Measurements from ENCODE around the gene TWIST2. TPM values are rescaled to one million over a fixed set of nuclear protein-coding genes. Genes with fewer than 3 reads are reported as not detected.
A peak's percentile ranks its signal among the peaks of the same experiment; 100 is the strongest.

The TWIST2 gene
- polyA plus RNA-seq, 1 experiment = 15.6 TPM

- peaks cover 10% of the 10 kb centered on the region for H3K27me3 ChIP-seq (ENCODE audit: control insufficient read depth, insufficient read depth, low read length)
- H3K9me3 ChIP-seq (ENCODE audit: control insufficient read depth, insufficient read depth, low read length) = peaks cover 6% of the 10 kb centered on the region
- no peak overlapping the region for H3K4me3 ChIP-seq (ENCODE audit: low read depth, low read length)
- ChIA-PET CTCF (interaction anchor here (1.0 kb wide), 1 partner anchor 463 kb away, joined by 3 read pairs; no protein-coding TSS in a partner anchor), POLR2A (no interaction called here)
- DNase-seq (ENCODE audit: low read depth, low spot score) = no peak
- no peak overlapping the region for H3K27ac ChIP-seq (ENCODE audit: low read depth, low read length)
- TF ChIP-seq, protein P1, sequence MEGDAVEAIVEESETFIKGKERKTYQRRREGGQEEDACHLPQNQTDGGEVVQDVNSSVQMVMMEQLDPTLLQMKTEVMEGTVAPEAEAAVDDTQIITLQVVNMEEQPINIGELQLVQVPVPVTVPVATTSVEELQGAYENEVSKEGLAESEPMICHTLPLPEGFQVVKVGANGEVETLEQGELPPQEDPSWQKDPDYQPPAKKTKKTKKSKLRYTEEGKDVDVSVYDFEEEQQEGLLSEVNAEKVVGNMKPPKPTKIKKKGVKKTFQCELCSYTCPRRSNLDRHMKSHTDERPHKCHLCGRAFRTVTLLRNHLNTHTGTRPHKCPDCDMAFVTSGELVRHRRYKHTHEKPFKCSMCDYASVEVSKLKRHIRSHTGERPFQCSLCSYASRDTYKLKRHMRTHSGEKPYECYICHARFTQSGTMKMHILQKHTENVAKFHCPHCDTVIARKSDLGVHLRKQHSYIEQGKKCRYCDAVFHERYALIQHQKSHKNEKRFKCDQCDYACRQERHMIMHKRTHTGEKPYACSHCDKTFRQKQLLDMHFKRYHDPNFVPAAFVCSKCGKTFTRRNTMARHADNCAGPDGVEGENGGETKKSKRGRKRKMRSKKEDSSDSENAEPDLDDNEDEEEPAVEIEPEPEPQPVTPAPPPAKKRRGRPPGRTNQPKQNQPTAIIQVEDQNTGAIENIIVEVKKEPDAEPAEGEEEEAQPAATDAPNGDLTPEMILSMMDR (IDR thresholded peaks at IDR 0.05; ENCODE audit: low read depth, low read length) = no peak
These were observed 27.7 kb upstream of the TWIST2 start for GRCh38 chr2:238820197-238820596.

GRCh38 chr2:238820916-238821315, 27.0 kb upstream of the TWIST2 start:
- TF ChIP-seq, protein P1 (IDR thresholded peaks at IDR 0.05; ENCODE audit: low read depth, low read length) = no peak
- Histone ChIP-seq H3K27me3 (ENCODE audit: control insufficient read depth, insufficient read depth, low read length) (peaks cover 10% of the 10 kb centered on the region), H3K9me3 (ENCODE audit: control insufficient read depth, insufficient read depth, low read length) (peaks cover 6% of the 10 kb centered on the region), H3K4me3 (ENCODE audit: low read depth, low read length) (no peak overlapping the region), H3K27ac (ENCODE audit: low read depth, low read length) (no peak overlapping the region)
- ChIA-PET CTCF (interaction anchor here (1.0 kb wide), 1 partner anchor 463 kb away, joined by 3 read pairs; no protein-coding TSS in a partner anchor), POLR2A (no interaction called here)
- DNase-seq (ENCODE audit: low read depth, low spot score) = no peak

GRCh38 chr2:238821391-238821790, 26.5 kb upstream of the TWIST2 start:
- H3K27me3 ChIP-seq (ENCODE audit: control insufficient read depth, insufficient read depth, low read length) = peaks cover 8% of the 10 kb centered on the region
- no peak overlapping the region for H3K27ac ChIP-seq (ENCODE audit: low read depth, low read length)
- ChIA-PET POLR2A (no interaction called here), CTCF (no interaction called here)
- DNase-seq (ENCODE audit: low read depth, low spot score) = peak; percentile 2
- no peak overlapping the region for H3K4me3 ChIP-seq (ENCODE audit: low read depth, low read length)
- TF ChIP-seq, protein P1 (IDR thresholded peaks at IDR 0.05; ENCODE audit: low read depth, low read length) = no peak
- peaks cover 6% of the 10 kb centered on the region for H3K9me3 ChIP-seq (ENCODE audit: control insufficient read depth, insufficient read depth, low read length)

DNA sequence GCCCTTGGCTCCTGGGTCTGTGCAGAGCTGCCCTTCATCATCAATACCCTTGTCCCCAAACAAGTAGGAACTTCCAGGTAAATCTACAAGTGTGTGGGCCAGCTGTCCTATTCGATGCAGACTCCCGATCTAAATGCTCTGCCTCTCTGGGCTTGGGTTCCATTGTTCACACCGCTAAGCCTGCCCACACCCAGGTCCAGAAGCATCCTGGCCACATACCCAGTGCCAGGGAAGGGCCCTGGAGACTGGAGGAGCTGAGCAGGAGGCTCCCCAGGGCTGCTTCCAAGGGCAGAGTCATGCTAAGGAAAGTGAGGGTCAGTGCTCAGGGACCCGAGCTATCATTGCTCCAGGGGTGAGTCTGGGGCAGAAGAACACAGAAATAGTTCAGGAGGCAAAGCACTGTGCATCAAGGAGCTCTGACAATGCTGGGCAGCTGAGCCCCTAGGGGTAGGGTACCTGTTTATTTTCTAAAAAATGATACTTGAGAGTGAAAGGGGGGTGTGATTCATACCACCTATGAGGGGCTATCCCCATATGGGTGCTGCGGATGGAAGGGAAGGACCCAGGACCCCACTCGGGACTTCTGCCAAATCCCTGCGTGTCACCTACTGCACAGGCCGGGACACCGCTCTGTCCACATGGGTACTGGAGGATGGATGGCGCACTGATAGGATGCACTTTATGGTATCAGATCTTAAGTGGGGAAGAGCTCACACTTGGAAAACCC, 25.8 kb upstream of the TWIST2 start:
- Histone ChIP-seq H3K4me3 (ENCODE audit: low read depth, low read length) (no peak overlapping the region), H3K27ac (ENCODE audit: low read depth, low read length) (no peak overlapping the region), H3K9me3 (ENCODE audit: control insufficient read depth, insufficient read depth, low read length) (peaks cover 6% of the 10 kb centered on the region), H3K27me3 (ENCODE audit: control insufficient read depth, insufficient read depth, low read length) (peaks cover 8% of the 10 kb centered on the region)
- POLR2A ChIA-PET = no interaction called here
- TF ChIP-seq, protein P1 (IDR thresholded peaks at IDR 0.05; ENCODE audit: low read depth, low read length) = no peak
- DNase-seq (ENCODE audit: low read depth, low spot score) = no peak
- CTCF ChIA-PET = no interaction called here

- CTCF ChIA-PET = no interaction called here
These were observed 24.9 kb upstream of the TWIST2 start for GRCh38 chr2:238822955-238823354.

More at GRCh38 chr2:238822955-238823354, 24.9 kb upstream of the TWIST2 start:
- POLR2A ChIA-PET = no interaction called here
- DNase-seq (ENCODE audit: low read depth, low spot score) = no peak
- Histone ChIP-seq H3K4me3 (ENCODE audit: low read depth, low read length) (no peak overlapping the region), H3K27ac (ENCODE audit: low read depth, low read length) (no peak overlapping the region), H3K9me3 (ENCODE audit: control insufficient read depth, insufficient read depth, low read length) (peaks cover 6% of the 10 kb centered on the region), H3K27me3 (ENCODE audit: control insufficient read depth, insufficient read depth, low read length) (peaks cover 8% of the 10 kb centered on the region)
- TF ChIP-seq, protein P1 (IDR thresholded peaks at IDR 0.05; ENCODE audit: low read depth, low read length) = no peak
